ENCODE results near the gene DHH. TPM values are rescaled to one million over a fixed set of nuclear protein-coding genes. Genes with fewer than 3 reads are reported as not detected.

Gene DHH
- total RNA-seq, 1 donor from 2014 or later: 0.07 TPM

DNA sequence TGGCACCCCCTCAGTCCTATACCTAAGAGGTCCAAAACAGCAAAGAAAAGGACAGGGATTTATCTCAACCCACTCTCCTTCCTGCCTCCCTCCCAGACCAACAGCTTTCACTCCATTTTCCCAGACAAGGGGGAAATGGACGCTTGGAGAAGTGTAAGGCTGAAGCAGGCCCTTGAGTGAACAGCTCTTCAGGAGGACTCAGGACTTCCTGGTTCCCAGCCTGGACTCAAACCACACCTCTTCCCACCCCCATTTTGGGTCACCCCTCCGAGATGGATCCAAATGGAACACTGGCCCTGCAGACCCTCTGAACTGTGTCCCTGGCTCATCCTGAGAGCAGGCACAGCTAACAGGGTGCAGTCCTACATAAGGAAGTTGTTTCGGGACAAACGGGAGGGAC, 36.7 kb downstream of the DHH start:
- intact Hi-C loops (cut with micrococcal nuclease): no loop called here
- H3K4me1 Mint-ChIP-seq: peaks cover 50% of the 10 kb centered on the region
- H3K4me3 Mint-ChIP-seq: peak overlapping the region; percentile 98

DNA sequence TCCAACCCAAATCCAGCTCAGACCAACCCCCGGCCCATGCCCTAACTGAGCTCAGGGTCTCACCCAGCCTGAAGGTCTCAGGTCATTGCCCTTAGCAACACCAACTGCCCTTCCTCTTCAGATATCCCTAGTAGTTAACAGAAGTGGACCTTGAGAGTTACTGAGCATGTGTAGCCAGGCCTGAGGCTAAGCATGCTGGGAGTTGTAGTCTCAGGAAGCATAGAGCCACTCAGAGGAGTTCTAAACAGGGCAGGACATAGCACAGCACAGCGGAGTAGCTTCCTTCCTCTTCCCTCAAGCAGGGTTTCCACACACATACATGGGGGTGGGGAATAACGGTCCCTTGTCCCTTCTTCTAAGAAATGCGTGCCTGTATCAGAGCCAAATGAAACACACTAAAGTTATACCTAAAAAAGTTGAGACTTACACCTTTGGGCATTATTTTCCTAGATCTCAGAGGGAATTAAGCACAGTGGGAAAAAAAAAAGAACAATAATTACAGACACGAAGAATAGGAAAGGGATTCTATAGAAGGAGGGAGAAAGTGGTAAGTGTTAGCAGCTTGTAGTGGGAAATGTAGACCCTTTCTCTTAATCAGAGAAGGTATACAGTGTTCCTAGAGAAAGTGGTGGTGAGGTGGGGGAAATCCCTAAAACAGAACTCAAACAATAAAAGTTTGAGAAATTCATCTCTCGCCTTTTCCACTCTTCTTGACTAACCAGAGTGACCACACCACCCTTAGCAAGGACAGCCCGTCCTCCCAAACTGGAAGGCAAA, 38.4 kb downstream of the DHH start:
- no peaks in the 10 kb centered on the region for H3K27me3 Mint-ChIP-seq
- peak overlapping the region; percentile 74 for H3K27ac Mint-ChIP-seq
- DNase-seq: peak; percentile 88
- no peaks in the 10 kb centered on the region for H3K9me3 Mint-ChIP-seq
- H3K4me1 Mint-ChIP-seq: peaks cover 46% of the 10 kb centered on the region
- H3K36me3 Mint-ChIP-seq (ENCODE audit: low read depth): peaks cover 56% of the 10 kb centered on the region
- peak overlapping the region; percentile 98 for H3K4me3 Mint-ChIP-seq
- intact Hi-C loops (cut with micrococcal nuclease): loop anchor here (1.0 kb wide), 1 partner anchor 38 kb away; the partner anchor contains the start of gene PRKAG1

More for the DNA sequence above, 36.7 kb downstream of the DHH start:
- H3K36me3 Mint-ChIP-seq (ENCODE audit: low read depth): peaks cover 40% of the 10 kb centered on the region
- H3K27me3 Mint-ChIP-seq: no peaks in the 10 kb centered on the region
- DNase-seq: peak; percentile 70
- no peaks in the 10 kb centered on the region for H3K9me3 Mint-ChIP-seq
- H3K27ac Mint-ChIP-seq: peak overlapping the region; percentile 67

DNA sequence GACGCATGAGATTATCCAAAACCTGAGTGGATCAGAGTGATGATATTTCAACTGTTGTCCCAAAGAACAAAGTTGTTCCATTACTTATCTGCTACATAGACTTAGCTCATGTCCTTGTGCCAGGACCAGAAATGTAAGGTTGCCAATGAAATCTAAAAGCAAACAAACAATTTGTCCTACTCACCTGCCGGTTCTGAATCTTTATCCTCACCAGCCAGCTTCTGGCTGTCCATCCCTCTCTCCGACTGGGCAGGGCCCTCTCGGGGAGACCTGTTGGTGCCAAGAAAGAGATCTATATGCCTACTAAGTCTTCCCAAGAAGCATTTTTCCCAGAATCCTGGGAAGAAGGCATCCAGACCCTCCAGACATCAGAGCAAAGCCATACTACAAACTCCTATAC, 39.5 kb downstream of the DHH start:
- H3K9me3 Mint-ChIP-seq: no peaks in the 10 kb centered on the region
- no peak overlapping the region for H3K27ac Mint-ChIP-seq
- H3K4me1 Mint-ChIP-seq: peaks cover 44% of the 10 kb centered on the region
- DNase-seq: no peak
- H3K36me3 Mint-ChIP-seq (ENCODE audit: low read depth): peaks cover 64% of the 10 kb centered on the region
- H3K27me3 Mint-ChIP-seq: no peaks in the 10 kb centered on the region
- H3K4me3 Mint-ChIP-seq: no peak overlapping the region
- intact Hi-C loops (cut with micrococcal nuclease): no loop called here

- no peaks in the 10 kb centered on the region for H3K27me3 Mint-ChIP-seq
- H3K27ac Mint-ChIP-seq: no peak overlapping the region
- peaks cover 64% of the 10 kb centered on the region for H3K36me3 Mint-ChIP-seq (ENCODE audit: low read depth)
- intact Hi-C loops (cut with micrococcal nuclease): no loop called here
- H3K4me3 Mint-ChIP-seq: no peak overlapping the region
- H3K9me3 Mint-ChIP-seq: no peaks in the 10 kb centered on the region
- H3K4me1 Mint-ChIP-seq: peaks cover 44% of the 10 kb centered on the region
- DNase-seq: no peak
Measured at GRCh38 chr12:49054524-49054923, 40.1 kb downstream of the DHH start.

DNA sequence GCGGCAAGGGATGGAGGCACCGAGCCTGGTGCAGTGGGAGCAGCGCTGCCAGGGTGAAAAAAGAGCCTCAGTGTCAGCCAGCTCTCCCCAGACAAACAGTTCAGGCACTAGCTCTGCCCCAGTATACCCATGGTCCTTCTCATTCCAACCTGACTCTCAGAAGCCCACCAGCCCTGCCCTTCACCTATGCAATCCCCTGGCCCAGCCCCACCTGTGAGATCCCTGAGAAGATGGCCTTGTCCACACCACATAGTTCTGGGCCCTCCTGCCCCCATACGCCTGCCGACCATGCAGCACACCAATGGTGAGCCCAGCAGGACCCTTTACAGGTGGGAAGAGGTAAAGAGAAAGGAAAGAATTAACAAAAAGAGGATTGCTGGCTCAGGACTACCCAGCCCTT, 40.5 kb downstream of the DHH start:
- H3K27ac Mint-ChIP-seq: no peak overlapping the region
- H3K4me3 Mint-ChIP-seq: no peak overlapping the region
- H3K9me3 Mint-ChIP-seq: no peaks in the 10 kb centered on the region
- no peaks in the 10 kb centered on the region for H3K27me3 Mint-ChIP-seq
- no peak for DNase-seq
- peaks cover 64% of the 10 kb centered on the region for H3K36me3 Mint-ChIP-seq (ENCODE audit: low read depth)
- peaks cover 43% of the 10 kb centered on the region for H3K4me1 Mint-ChIP-seq
- intact Hi-C loops (cut with micrococcal nuclease): no loop called here

GRCh38 chr12:49052451-49053208, 42.0 kb downstream of the DHH start:
- no peaks in the 10 kb centered on the region for H3K9me3 Mint-ChIP-seq
- intact Hi-C loops (cut with micrococcal nuclease): no loop called here
- H3K27me3 Mint-ChIP-seq: no peaks in the 10 kb centered on the region
- peaks cover 72% of the 10 kb centered on the region for H3K36me3 Mint-ChIP-seq (ENCODE audit: low read depth)
- no peak overlapping the region for H3K4me3 Mint-ChIP-seq
- DNase-seq: no peak
- no peak overlapping the region for H3K27ac Mint-ChIP-seq
- H3K4me1 Mint-ChIP-seq: peaks cover 30% of the 10 kb centered on the region

- intact Hi-C loops (cut with micrococcal nuclease): no loop called here
Measured at GRCh38 chr12:49051777-49052438, 42.7 kb downstream of the DHH start.

DNA sequence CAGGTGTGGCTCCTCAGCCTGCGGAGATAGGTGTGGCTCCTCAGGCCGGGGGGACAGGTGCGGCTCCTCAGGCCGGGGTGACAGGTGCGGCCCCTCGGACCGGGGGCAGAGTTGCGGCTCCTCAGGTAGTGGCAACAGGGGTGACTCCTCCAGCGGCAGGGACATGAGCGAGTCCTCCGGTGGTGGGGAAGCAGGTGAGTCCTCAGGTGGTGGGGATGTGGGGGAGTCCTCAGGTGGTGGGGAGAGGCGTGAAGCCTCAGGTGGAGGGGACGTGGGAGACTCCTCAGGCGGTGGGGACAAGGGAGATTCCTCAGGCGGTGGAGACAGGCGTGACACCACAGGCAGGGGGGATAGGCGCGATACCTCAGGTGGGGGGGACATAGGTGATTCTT, 43.2 kb downstream of the DHH start:
- intact Hi-C loops (cut with micrococcal nuclease): no loop called here
- peaks cover 75% of the 10 kb centered on the region for H3K36me3 Mint-ChIP-seq (ENCODE audit: low read depth)
- no peaks in the 10 kb centered on the region for H3K9me3 Mint-ChIP-seq
- H3K4me3 Mint-ChIP-seq: no peak overlapping the region
- H3K4me1 Mint-ChIP-seq: peaks cover 17% of the 10 kb centered on the region
- H3K27ac Mint-ChIP-seq: no peak overlapping the region
- no peaks in the 10 kb centered on the region for H3K27me3 Mint-ChIP-seq
- DNase-seq: no peak

More at GRCh38 chr12:49051777-49052438, 42.7 kb downstream of the DHH start:
- Mint-ChIP-seq H3K9me3 (no peaks in the 10 kb centered on the region), H3K4me3 (no peak overlapping the region), H3K27me3 (no peaks in the 10 kb centered on the region), H3K27ac (no peak overlapping the region), H3K4me1 (peaks cover 22% of the 10 kb centered on the region), H3K36me3 (ENCODE audit: low read depth) (peaks cover 70% of the 10 kb centered on the region)
- no peak for DNase-seq

- H3K4me1 Mint-ChIP-seq: peaks cover 11% of the 10 kb centered on the region
- DNase-seq: no peak
- H3K27ac Mint-ChIP-seq: no peak overlapping the region
- no peak overlapping the region for H3K4me3 Mint-ChIP-seq
- no peaks in the 10 kb centered on the region for H3K9me3 Mint-ChIP-seq
- H3K27me3 Mint-ChIP-seq: no peaks in the 10 kb centered on the region
- H3K36me3 Mint-ChIP-seq (ENCODE audit: low read depth): peaks cover 76% of the 10 kb centered on the region
- intact Hi-C loops (cut with micrococcal nuclease): no loop called here
Measured at GRCh38 chr12:49050507-49051372, 43.9 kb downstream of the DHH start.

DNA sequence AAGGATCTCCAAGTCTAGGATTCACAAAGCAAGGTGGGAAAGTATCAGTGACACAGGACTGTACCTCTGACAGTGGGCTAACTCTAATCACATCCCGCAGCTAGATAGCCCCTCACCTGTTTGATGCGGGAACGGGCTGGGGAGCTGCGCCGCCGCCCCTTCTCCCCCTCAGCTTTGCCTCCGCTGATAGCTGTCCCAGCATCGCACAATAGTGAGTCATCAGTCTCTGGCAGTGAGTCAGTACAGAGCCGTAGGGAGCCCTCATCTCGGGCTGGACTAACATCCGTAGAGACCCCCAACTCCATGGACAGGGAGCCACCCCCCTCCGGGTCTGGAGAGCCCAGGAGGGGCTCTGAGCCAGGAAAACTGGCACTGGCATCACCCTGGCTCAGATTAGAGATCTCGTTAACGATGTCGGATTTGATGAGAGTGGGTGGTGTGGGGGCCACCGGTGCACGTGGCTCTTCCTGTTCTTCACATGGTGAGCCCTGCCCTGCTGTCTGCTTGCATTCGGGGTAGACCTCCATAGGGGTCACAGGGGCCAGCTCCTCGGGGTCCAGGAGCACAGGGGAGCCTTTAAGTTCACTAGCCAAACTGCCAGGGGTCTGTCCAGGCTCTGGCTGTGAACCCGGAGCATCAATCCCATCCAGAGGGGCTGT, 44.9 kb downstream of the DHH start:
- H3K27ac Mint-ChIP-seq: no peak overlapping the region
- no peaks in the 10 kb centered on the region for H3K9me3 Mint-ChIP-seq
- intact Hi-C loops (cut with micrococcal nuclease): no loop called here
- no peak for DNase-seq
- H3K27me3 Mint-ChIP-seq: no peaks in the 10 kb centered on the region
- H3K36me3 Mint-ChIP-seq (ENCODE audit: low read depth): peaks cover 74% of the 10 kb centered on the region
- H3K4me3 Mint-ChIP-seq: no peak overlapping the region
- H3K4me1 Mint-ChIP-seq: peaks cover 1% of the 10 kb centered on the region

DNA sequence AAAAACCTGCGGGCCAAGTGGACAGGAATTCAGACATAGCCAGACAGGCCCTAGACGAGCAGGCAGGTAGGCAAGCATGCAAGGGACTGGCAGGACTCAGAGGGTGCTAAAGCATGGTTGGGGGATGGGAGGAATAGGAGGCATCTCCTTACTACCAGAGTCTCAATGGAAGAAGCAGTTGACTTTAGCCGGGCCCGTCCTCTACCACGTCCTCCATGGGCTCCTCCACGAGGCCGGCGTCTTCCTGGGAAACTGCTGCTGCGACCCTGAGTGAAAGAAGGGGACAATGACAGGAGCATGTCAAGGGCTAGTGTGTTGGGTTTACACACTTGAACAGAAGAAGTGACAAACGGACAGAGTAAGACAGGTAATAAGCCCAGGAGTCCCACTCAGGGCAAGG, 45.6 kb downstream of the DHH start:
- Mint-ChIP-seq H3K9me3 (no peaks in the 10 kb centered on the region), H3K4me1 (no peaks in the 10 kb centered on the region), H3K4me3 (no peak overlapping the region), H3K27me3 (no peaks in the 10 kb centered on the region), H3K27ac (no peak overlapping the region), H3K36me3 (ENCODE audit: low read depth) (peaks cover 77% of the 10 kb centered on the region)
- intact Hi-C loops (cut with micrococcal nuclease): no loop called here
- DNase-seq: no peak

GRCh38 chr12:49046129-49046895, 48.3 kb downstream of the DHH start:
- H3K27ac Mint-ChIP-seq: no peak overlapping the region
- no peaks in the 10 kb centered on the region for H3K27me3 Mint-ChIP-seq
- peaks cover 75% of the 10 kb centered on the region for H3K36me3 Mint-ChIP-seq (ENCODE audit: low read depth)
- DNase-seq: no peak
- H3K4me3 Mint-ChIP-seq: no peak overlapping the region
- intact Hi-C loops (cut with micrococcal nuclease): no loop called here
- no peaks in the 10 kb centered on the region for H3K9me3 Mint-ChIP-seq
- H3K4me1 Mint-ChIP-seq: no peaks in the 10 kb centered on the region

Data from activated CD4-positive, alpha-beta T cell treated with anti-CD3 and anti-CD28 coated beads, Interleukin-2, amount 10 ng/mL, durations not matched to agents 24 days and 14 days (primary cell).